HG03378 (cell line): ENCODE data around the gene MLPH.

ENCODE experiments used
- ATAC-seq: cut with Tn5 transposase; IDR thresholded peaks from one replicate; pipeline ENCODE4 v1.9.1; 2021; ENCODE audit warnings: mild to moderate bottlenecking, moderate library complexity; ENCODE audit not compliant: unreplicated experiment

MLPH gene

DNA sequence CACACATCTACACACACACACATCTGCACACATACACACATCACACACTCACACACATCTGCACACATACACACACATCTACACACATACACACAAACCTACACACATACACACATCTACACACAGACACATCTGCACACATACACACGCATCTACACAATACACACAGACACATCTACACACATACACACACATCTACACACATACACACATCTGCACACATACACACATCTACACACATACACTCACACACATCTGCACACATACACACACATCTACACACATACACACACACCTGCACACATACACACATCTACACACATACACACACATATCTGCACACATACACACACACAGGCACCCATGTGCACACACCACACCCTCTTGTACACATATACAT lies 78.9 kb downstream of the MLPH start:
- no peak for ATAC-seq

DNA sequence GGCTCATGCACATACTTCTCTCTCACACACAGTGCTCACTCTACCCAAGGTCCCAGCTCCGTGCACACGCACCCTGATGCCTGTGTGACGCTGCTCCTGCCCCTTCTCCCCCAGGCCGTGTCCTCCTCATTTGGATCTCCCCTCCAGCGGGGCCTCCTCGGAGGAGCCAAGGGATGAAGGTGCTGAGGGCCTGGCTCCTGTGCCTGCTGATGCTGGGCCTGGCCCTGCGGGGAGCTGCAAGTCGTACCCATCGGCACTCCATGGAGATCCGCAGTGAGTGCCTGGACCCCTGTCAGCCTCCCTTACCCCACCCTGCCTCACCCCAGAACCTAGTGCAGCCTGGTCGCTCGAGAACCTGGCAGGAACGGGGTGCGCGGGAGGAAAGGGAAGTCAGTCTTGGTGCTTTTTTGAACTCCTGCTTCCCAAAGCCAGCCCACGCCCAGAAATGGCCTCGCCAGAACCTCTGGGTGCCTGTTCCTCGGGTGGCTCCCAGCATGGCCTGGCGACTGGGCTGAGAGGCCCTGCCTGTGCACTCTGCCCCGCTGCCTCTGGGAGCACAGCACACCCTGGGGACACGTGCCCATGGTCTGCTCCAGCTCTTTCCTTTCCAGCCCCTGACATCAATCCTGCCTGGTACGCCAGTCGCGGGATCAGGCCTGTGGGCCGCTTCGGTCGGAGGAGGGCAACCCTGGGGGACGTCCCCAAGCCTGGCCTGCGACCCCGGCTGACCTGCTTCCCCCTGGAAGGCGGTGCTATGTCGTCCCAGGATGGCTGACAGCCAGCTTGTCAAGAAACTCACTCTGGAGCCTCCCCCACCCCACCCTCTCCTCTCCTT lies 79.6 kb downstream of the MLPH start, which contains the start of gene PRLH:
PRLH (plus strand) TSS at position 174 of the 835 bp plus-strand sequence; CDS start at position 174, 0 bp downstream.
- no peak for ATAC-seq

DNA sequence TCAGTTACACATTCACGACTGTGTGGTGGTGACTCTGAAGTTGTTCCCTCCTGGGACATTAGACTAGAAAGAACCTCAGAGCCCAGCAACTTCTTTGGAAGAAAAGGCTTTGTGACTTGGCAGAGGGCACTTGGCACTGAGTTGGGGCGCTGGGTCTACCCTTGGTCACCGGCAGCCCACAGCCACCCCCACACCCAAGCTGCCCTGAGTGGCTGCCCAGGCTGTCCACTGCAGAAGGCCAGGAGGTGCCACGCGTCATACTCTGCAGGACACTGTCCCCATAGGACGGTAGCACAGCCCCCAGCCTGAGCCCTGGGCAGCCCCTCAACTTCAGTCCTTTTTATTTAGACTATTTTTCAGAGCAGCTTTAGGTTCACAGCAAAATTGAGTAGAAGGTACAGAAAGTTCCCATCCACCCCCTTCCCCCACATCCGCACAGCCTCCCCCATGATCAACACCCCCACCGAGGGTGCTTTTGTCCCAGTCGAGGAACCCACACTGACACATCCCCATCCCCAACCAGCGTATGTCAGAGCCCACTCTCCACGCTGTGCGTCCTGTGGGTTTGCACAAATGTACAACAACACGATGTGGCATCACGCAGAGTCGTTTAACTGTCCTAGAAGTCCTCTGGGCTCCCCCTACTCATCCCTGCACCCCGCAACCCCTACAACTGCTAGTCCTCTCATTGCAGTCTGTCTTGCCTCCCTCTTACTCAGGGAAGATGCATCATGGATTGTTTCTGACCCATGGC lies 80.4 kb downstream of the MLPH start:
- no peak for ATAC-seq

DNA sequence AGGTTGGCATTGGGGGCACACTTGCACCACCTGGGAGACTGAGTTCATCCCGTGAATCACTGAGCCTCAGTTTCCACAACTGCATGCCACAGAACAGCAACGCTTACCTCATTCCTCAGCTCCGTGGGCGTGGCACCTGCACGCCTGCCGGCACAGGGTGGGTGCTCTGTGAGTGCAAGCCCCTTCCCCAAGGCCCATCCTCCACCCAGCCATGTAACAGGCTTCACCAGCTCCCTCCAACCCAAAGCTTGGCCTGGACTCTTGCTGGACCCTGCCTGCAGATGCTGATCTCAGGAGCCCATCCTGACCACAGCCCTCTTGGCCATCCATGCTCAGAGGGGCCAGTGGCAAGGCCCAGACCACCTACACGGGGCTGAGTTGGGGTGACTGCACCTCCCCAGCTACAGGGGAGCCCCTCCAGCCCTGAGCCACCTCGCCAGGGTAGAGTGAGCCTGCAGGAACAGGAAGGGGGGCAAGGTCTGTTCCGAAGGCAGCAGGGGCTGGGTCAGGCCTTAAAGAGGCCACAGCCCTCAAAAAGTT lies 81.1 kb downstream of the MLPH start:
- ATAC-seq = no peak

DNA sequence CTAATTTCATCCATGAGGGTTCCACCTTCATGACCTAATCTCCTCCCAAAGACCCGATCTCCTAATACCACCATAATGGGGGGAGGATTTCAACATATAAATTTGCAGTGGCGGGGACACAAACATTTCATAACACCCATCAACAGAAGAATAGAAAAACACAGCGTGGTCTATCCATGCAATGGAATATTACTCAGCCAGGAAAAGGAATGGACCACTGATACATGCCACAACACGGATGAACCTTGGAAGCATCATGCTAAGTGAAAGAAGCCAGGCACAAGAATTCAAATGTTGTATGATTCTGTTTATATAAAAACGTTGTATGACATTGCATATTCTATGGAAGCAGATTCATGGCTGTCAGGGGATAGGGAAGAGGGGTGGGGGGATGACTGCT lies 82.0 kb downstream of the MLPH start:
- ATAC-seq = no peak

DNA sequence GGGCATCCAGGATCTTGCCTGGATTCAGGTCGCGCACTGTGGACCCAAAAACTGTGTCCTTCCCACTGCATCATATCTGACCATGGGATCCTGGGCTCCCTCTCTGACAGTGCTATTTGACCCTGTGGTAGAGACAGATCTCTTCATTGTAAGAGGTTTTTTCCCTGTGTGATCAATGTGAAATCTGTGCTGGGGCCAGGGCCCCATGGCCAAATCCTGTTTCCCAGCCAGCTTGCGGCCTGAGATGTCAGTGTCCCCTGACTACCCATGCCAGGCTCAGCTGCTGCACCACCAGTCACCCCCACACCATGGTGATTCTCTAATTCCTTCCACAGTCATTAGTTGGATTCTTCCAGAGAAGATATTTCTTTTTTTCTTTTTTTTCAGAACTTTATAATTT lies 82.8 kb downstream of the MLPH start:
- no peak for ATAC-seq

DNA sequence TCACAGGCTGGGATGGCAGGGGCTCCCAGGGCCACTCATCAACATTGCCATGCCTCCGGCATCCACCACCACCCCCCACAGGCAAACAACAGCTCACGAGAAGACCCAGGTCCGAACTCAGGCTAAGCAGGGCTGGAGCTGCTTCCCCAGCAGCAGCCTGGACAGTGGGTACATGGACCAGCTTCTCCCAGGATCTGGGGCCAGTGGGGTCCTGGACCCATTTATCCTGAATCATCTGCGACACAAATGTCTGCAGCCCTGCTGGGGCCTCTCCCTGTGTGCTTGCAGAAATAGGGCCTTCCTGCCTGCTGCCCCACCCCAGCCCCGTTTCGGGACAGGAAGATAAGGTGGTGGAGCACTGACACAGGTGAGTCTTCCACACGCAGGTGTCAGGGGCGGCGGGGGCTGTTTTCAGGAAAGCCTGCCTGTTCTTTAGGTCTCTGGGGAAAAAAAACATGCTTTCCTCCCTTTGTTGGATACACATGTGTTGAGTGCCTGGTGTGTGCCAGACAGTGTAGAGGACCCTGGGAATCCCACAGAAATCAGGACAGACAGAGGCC lies 83.8 kb downstream of the MLPH start:
- ATAC-seq = no peak

DNA sequence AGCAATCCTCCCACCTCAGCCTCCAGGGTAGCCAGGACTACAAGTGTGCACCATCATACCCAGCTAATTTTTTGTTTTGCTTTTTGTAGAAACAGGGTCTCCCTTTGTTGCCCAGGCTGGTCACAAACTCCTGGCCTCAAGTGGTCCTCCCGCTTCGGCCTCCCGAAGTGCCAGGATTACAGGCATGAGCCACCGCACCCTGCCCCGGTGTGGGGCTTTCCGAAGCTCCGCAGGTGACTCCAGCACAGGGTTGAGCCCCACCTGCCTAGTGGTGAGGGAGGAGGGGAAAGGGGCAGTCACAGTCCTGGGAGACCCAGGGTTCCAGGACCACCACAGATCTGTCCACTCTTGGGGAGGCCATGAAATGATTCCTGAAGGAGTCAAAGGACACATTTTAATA lies 84.5 kb downstream of the MLPH start:
- ATAC-seq = no peak

DNA sequence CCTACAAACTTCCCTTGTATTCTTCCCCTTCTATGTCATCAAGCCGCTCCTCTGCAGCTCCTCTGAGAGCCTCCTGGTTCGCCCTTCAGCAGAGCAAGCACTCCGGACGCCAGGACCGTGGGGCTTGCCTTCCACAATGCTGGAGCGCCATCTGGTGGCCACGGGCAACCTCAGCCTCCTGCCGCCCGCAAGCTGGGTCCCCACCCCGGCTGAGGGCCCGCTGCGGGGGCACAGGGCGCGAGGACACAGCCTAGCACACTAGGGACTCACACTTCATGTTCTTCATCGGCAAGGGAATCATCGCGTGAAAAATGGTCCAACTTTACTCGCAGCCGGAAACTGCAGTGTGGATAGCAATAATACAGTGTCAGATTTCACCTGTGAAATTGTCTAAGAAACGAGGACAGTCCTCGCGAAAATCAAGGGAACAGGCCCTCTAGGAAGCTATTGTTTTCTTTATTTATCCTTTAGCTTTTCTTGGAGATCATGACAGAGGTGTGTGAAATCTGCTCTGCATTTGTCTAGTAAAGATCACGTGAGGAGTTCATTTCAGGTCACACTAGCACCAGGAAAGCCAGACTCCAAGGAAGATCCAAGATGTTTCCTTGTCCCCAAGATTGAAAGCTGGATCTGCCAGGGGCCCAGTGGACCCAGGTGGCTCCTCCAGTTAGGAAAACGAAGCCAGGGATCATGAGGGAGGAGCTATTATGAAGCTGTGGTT lies 85.1 kb downstream of the MLPH start:
- ATAC-seq = no peak

DNA sequence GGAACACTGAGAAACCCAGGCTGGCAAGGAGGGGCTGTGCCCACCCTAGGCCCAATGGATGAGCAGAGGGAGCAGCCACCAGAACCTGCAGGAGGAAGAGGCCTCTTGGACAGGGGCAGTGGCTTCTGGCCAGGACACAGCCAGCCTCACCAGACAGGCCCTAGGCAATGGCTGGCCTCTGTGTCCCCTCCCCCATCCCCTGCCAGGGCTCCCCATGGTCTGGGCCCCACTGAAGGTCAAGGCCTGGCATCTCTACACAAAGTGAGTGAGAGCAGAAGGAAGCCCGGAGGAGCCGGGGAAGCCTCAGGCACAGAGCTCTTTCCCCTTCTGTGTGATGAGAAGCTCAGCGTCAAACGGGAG lies 85.7 kb downstream of the MLPH start:
- no peak for ATAC-seq

DNA sequence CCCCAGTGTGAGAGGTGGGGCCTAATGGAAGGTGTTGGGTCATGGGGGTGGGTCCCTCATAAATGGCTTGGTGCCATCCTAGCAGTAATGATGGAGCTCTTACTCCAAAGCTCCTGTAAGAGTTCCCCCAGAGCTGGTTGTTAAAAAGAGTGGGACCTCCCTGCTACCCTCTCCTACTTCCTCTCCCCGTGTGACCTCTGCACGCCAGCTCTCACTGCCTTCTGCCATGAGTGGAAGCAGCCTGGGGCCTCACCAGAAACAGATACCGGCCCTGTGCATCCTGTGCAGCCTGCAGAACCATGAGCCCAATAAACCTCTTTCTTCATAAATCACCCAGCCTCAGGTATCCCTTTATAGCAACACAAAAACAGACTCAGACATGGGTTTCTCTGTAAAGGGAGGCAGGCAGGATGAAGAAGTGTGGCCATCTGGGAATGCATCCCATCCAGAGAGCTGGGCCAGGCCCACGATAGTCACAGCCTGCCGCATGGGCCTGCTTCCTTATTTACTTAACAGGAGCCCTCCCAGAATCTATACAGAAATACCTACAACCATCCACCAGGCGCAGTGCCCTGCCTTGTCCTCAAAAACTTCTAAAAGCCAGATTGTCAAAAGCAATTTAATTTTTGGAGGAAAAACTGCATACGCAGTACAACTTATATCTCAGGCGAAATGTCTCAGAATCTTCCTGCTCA lies 86.8 kb downstream of the MLPH start:
- ATAC-seq = no peak

DNA sequence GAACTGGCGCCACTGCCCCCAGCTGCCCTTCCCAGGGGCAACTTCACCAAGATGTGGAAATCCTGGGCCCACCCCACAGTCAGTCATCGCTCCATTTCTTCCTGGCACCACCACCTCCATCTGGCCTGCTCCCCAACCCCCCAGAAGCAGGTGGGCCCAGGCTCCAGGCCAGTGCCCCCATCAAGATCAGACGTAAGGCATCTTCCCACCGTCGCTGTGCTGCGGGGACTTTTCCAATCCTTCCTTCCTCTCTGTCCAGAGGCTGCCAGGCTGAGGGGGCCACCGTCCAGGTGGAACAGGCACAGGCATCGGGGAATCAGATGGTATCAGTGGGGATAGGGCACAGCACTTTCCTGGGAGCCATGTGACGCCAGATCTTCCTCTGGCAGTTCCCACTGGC lies 87.4 kb downstream of the MLPH start:
- no peak for ATAC-seq

DNA sequence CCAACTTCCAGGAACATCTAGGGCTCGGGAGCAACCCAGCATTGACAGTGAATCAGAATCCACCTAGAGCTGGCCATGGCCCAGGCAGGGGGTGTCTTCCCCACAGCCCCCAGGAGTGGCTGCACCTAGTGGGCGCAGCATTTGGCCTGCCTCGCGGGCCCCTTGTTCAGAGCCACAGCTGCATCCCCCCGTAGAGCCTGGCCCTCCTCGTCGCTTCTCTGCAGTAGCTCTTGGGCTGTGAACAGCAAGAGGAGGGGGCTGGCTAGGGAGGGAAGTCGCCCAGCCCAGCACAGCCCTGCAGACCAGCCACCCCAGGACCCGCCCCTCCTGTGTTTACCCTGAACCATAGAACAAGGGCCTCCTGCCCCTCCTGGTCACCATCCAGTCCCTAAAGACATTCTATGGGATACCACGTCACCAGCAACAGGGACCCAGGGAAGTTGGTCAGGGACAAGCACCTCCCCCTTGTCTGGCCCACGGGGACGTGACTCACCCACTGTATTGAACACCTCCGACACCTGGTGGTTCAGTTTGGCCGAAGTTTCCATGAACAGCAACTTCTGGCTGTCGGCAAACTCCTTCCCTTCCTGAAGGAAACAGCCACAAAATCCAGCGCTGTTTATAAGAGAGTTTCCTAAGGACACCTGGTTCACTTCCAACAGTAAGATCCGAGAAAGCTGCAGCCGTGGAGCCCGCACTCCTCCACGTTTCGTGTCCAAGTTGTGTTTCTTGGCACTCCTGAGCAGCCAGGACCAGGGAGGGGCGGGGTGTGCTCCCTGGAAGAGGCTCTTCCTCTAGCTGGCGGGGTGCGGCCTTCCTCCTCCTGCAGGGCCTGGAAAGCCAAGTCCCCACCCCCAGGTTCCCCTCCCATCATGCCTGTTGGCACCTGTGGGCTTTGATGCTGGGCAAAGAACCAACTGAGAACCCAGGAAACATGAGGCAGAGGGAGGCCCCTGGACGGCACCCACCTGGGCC lies 88.1 kb downstream of the MLPH start:
- no peak for ATAC-seq

DNA sequence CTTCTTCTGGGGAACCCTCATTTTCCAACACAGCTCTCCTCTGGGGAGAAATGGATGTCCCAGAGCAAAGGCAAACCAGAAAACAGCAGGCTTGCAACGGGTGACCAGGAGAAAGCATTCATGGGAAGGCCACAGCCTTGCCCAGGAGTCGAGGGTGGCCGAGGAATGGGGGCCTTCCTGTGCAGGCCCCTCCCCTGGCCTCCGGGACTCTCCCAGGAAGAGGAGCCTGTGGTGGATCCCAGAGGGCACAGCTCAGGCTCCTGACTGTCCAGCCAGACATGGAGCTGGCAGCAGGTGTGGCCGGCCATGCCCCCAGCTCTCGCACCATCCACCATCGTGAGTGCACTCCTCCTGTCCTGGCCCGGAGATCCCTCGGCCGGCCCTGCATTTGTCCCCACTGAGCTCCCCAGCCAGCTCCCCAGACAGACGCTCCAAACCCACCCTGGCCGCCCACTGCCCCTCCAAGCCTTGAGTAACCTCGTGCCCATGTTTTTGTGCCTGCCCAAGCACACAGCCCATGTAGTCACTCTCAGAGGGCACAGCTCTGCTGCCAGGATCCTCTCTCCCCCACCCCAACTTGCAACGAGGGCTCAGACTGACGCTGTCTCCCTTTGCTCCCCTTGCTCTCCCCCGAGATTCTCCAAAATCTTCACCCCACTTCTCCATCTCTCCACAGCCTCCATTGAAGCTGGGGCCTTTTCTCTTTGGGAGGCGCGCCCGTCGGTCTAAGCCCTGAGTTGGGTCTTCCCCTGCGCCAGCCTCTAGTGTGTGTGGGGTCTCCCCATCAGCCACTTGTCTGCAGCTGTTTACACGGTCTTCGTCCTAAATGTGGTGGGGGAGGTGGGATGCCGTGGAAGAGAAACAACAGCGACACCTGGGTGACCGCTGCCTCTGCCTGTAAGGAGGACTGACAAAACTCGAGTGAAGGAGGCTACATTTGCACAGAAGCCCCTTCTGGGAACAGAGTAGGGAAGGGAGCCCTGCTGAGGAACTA lies 89.1 kb downstream of the MLPH start:
- no peak for ATAC-seq

DNA sequence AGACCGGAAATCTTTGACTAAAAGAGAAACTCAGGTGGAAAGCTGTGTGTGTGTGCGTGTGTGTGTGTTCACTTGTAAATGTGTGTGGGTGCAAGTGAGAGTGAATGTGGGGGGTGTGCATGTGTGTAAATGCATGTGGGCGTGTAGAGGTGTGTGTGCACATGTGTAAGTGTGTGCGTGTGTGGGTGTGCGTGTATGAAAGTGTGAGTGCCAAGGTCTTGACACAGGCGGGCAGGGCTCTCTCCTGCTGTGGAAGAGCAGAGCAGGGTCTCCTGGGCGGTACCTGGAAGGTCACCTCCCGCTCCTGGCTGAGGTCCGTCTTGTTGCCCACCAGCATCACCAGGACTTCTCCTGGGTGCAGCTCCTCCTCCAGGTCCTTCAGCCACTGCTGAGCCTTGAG lies 89.9 kb downstream of the MLPH start:
- no peak for ATAC-seq

DNA sequence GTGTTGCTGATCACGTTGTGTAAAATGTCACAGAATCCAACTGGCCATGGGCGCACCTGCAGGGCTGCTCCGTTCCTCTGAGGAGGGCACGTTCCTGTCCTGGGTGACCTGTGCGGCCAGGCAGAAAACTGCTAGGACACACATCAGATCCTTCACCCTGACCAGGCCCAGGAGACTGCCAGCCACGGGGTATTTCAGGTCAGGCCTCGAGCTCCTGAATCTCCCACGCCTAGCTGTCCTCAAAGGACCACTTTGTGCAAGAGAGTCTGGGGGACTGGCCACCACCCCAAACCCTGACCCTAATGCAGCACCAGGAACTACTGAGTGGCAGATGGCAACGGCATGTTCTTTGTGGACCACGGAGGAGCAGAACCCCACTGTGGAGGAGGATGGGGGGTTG lies 90.4 kb downstream of the MLPH start:
- ATAC-seq = no peak

DNA sequence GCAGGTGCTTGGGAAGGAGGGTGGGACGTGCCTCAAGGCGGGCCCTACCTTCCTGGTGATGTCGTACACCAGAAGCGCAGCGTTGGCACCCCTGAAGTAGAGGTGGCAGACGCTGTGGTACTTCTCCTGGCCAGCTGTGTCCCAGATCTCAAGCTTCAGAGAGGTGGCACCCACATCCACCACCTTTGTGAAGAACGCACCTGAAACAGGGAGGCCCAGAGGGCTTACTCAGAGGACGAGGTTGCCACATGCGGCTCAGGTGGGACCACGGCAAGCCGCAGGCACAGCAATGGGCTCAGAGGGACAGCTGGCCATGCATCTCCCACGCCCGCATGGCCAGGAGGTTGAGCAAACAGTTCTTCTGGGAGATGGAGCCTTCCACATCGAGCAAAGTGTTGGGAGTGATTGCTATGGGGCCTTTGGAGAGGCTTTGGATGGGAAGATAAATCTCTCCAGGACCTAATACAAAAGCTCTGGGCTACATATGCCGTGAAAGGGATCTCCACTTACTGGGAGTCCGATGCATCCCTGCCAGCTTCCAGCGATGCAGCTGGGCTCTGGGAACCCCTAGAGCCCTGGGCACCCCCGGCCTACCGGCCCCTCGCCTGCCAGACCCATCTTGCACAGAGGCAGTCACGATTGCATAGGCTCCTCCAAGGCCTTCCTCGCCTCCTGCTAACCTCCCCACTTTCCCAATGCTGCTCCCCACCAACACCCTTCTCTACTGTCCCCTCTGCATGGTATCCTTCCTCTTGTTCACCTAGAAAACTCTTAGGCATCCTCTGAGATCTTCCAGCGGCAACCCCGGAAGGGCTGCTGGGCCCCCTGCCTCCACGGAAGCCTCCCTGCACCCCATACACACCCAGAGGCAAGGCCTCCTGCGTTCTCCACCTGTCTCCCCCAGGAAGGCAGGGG lies 91.2 kb downstream of the MLPH start:
- ATAC-seq = no peak
